HG02642 (cell line): ENCODE data around the gene FERMT1.
"Not testable (repeated sequence)": the region's sequence is repeated elsewhere in the genome, so short reads cannot be mapped to it uniquely, and the experiment has no call there.

ENCODE experiments used
- ATAC-seq: cut with Tn5 transposase; IDR thresholded peaks from one replicate; pipeline ENCODE4 v1.9.1; 2021; ENCODE audit warnings: mild to moderate bottlenecking; ENCODE audit not compliant: unreplicated experiment, poor library complexity

FERMT1 gene

GRCh38 chr20:6116758-6117157 is 6.1 kb downstream of the FERMT1 start:
- no peak for ATAC-seq

- no peak for ATAC-seq
Observed at GRCh38 chr20:6115221-6115895, 7.5 kb downstream of the FERMT1 start.

- ATAC-seq: no peak
Observed at GRCh38 chr20:6114696-6115095, 8.1 kb downstream of the FERMT1 start.

GRCh38 chr20:6113951-6114350 is 8.9 kb downstream of the FERMT1 start:
- no peak for ATAC-seq

- not testable (repeated sequence) for ATAC-seq
Observed at GRCh38 chr20:6112965-6113364, 9.9 kb downstream of the FERMT1 start.

GRCh38 chr20:6108330-6108729 is 14.5 kb downstream of the FERMT1 start:
- ATAC-seq: no peak

- no peak for ATAC-seq
Observed at GRCh38 chr20:6104493-6105188, 18.2 kb downstream of the FERMT1 start.

GRCh38 chr20:6103301-6103700 is 19.5 kb downstream of the FERMT1 start:
- no peak for ATAC-seq

GRCh38 chr20:6101346-6101745 is 21.5 kb downstream of the FERMT1 start:
- ATAC-seq: no peak

- ATAC-seq: no peak
Observed at GRCh38 chr20:6100246-6100645, 22.6 kb downstream of the FERMT1 start.

GRCh38 chr20:6099819-6100218 is 23.0 kb downstream of the FERMT1 start:
- no peak for ATAC-seq

- no peak for ATAC-seq
Observed at GRCh38 chr20:6095409-6095808, 27.4 kb downstream of the FERMT1 start.

GRCh38 chr20:6094565-6094964 is 28.3 kb downstream of the FERMT1 start:
- ATAC-seq: no peak

- ATAC-seq: no peak
Observed at GRCh38 chr20:6094063-6094462, 28.8 kb downstream of the FERMT1 start.

GRCh38 chr20:6091661-6092060 is 31.2 kb downstream of the FERMT1 start:
- ATAC-seq: no peak

GRCh38 chr20:6086868-6087267 is 36.0 kb downstream of the FERMT1 start:
- ATAC-seq: no peak

GRCh38 chr20:6083926-6084325 is 38.9 kb downstream of the FERMT1 start:
- ATAC-seq: no peak

- ATAC-seq: no peak
Observed at GRCh38 chr20:6081236-6081635, 41.6 kb downstream of the FERMT1 start.

- ATAC-seq: no peak
Observed at GRCh38 chr20:6079016-6079415, 43.8 kb downstream of the FERMT1 start.

GRCh38 chr20:6075428-6076219 is 47.2 kb downstream of the FERMT1 start:
- ATAC-seq: no peak

GRCh38 chr20:6074784-6075183 is 48.0 kb downstream of the FERMT1 start:
- no peak for ATAC-seq
